GM12801 (cell line): ENCODE results near the gene ST3GAL5.

Source experiments
- CTCF ChIP-seq: IDR thresholded peaks from one replicate; pipeline ENCODE4 v1.5.1; 2011; ENCODE audit warnings: control low read depth; ENCODE audit not compliant: insufficient read length; ENCODE audit errors: extremely low read depth

ST3GAL5 gene

GRCh38 chr2:85813982-85814801 lies 74.6 kb downstream of the ST3GAL5 start:
- TF ChIP-seq CTCF: no peak

GRCh38 chr2:85813211-85813981 lies 75.4 kb downstream of the ST3GAL5 start:
- no peak for TF ChIP-seq CTCF

GRCh38 chr2:85812094-85812735 lies 76.6 kb downstream of the ST3GAL5 start:
- no peak for TF ChIP-seq CTCF

- TF ChIP-seq CTCF: no peak
Observed at GRCh38 chr2:85811180-85812093, 77.4 kb downstream of the ST3GAL5 start.

GRCh38 chr2:85810371-85811179 lies 78.2 kb downstream of the ST3GAL5 start:
- TF ChIP-seq CTCF: no peak

GRCh38 chr2:85807756-85808155 lies 81.0 kb downstream of the ST3GAL5 start:
- TF ChIP-seq CTCF: no peak
